ENCODE measurements around the gene LYSMD2.

LYSMD2 gene

DNA sequence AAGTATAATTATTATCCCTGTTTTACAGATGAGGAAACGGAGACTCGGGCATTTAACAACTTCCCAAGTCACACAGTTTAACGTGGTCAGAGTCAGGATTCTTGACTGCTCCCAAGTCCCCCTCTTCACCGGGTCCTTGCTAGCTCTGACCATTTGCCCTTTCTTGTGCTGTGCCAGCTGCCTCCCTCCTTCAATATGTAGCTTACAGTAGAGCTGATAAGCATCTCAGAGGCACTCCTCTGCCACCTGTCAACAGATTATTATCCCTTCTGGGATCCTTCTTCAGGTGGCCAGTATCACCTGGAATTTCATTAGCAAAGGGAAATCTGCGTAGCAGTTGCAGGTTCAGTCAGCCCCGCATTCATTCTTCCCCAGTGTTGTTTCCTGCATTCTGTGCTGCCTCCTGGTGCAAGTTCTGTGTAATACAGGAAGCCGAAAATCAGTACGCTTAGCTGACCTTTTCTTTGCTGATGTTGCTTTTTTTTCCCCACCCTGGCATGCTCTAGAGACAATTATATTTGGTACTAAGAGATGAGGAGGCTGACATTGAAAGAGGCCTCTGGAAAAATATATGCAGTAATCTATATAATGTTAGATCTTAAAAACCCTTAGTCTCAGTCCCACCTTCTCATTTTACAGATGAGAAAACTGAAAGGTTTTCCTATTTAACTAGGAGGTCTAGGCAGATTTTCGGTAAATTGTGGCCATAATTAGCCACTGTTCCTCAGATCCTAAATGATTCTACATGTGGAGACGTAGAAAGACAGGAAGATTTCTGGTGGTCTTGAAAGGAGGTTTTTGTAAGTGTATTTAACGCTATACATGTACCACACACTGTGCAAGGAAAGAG lies 38.7 kb upstream of the LYSMD2 start:
- peak overlapping the region; percentile 20; the same call in 1 of the 2 replicates for H3K27ac ChIP-seq
- peak; percentile 78 for TF ChIP-seq CTCF (conservative IDR thresholded peaks at IDR 0.05)

GRCh38 chr15:51774916-51775315 lies 37.5 kb upstream of the LYSMD2 start:
- no peak overlapping the region for H3K27ac ChIP-seq
- TF ChIP-seq CTCF (conservative IDR thresholded peaks at IDR 0.05): no peak

- no peak overlapping the region for H3K27ac ChIP-seq
- TF ChIP-seq CTCF (conservative IDR thresholded peaks at IDR 0.05): no peak
These were observed 34.3 kb upstream of the LYSMD2 start for GRCh38 chr15:51771773-51772172.

DNA sequence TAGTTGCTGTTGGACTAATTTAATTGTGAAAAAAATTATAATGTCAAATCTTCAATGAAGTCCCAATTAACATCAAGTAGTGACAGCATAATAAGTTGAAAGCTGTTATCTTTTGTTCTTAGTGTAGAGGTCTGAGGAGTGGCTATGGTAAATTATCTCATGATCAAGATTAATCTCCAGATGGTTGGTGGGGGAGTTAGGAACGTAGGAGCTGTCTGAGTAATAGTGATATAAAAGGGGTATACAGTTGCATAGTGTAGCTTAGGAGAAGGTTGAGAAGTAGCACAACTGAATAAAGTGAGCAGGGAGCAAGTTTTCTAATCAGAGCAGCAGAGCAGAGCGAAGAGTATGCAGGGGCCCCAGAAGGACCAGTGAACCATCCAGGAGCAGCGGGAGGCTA lies 33.4 kb upstream of the LYSMD2 start:
- no peak overlapping the region for H3K27ac ChIP-seq
- no peak for TF ChIP-seq CTCF (conservative IDR thresholded peaks at IDR 0.05)

DNA sequence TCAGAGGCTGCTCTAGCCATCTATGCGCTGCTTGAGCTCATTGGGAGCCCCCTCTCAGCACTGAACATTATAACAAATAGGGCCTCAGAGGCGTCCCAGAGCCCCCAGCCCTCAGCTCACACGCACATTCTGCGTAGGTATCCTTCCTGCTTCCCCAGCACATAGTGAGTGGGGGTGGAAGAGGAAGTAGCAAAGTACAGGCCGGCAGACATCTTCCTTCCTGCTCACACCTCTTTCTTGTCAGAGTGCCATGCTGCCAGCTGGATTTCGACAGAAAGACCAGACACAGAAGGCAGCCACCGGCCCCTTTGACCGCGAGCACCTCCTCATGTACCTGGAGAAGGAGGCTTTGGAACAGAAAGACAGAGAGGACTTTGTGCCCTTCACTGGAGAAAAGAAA lies 30.6 kb upstream of the LYSMD2 start:
- H3K27ac ChIP-seq: no peak overlapping the region
- no peak for TF ChIP-seq CTCF (conservative IDR thresholded peaks at IDR 0.05)

GRCh38 chr15:51766341-51766740 lies 28.9 kb upstream of the LYSMD2 start:
- no peak overlapping the region for H3K27ac ChIP-seq
- TF ChIP-seq CTCF (conservative IDR thresholded peaks at IDR 0.05): no peak

GRCh38 chr15:51765751-51766150 lies 28.3 kb upstream of the LYSMD2 start:
- no peak overlapping the region for H3K27ac ChIP-seq
- no peak for TF ChIP-seq CTCF (conservative IDR thresholded peaks at IDR 0.05)
